C4-2B (cell line): ENCODE data around the gene HOXA13.

Source experiments
- H3K27ac ChIP-seq: fragments of 450-650 bp; 2 replicates; pipeline ENCODE4 v1.5.1; 2017
- CTCF ChIP-seq: fragments of 450-650 bp; conservative IDR thresholded peaks from 2 replicates; pipeline ENCODE4 v1.5.1; 2017; ENCODE audit warnings: mild to moderate bottlenecking
- ZFX ChIP-seq: fragments of 450-650 bp; IDR thresholded peaks from 2 replicates; pipeline ENCODE4 v1.6.1; 2017

HOXA13 gene

DNA sequence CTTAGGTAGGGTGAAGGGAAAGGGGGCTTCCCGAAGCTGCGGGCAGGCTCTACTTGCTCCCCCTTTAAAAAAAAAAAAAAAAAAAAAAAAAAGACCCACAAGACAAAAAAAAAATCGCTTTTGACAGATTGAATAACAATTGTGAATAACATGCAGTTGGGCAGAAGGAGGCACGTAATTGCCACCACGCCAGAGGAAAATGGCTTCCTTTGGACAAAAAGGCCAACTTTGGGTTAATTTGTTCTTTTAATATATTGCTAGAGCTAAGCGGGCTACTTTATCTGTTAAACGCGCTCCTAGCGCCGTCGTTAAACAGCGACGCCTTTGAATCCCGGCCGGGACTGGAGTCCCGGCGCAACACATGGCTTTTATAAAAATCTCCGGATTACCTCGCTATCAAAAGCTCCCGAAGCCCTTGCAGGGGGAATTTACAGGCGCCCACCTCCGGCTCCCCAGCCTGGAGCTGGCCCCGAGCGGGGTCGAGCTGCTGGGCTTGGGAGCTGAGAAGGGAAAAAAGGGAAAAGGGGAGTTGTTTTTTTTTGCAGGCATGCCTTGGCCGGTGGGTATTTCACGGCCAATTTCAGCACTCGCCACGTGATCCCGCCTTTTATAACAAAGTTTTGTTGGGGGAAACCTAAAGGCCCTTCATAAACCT lies 16.1 kb downstream of the HOXA13 start:
- TF ChIP-seq ZFX (no peak), CTCF (no peak)
- peak overlapping the region; percentile 79 for H3K27ac ChIP-seq

GRCh38 chr7:27182861-27183681 lies 16.8 kb downstream of the HOXA13 start:
- peak overlapping the region; percentile 79 for H3K27ac ChIP-seq
- no peak for TF ChIP-seq ZFX
- TF ChIP-seq CTCF, result no peak

DNA sequence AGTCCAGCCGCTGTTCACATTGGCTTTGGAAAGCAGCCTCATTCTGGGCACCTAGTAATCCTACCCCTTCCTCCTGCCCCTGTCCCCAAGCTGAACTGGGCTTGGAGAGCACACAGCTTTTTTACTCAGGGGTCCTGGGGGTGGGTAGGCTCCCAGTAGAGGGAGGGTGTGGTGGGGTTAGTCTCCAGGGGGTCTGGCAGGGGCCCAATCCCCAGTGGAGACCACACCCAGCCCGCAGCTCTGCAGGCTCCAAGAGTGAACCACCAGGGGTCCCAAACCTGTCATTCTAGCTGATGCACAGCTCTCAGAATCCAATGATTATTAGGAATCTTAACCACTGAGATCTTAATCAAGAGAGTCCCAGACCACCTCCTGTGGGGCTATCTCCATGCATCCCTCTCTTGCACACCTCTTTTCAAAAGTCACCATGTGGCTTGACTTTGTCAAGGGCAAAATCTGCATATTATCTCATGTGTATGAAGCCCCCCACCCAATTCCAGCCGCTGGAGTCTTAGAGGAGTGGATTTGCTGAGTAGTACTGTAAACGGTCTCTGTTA lies 17.5 kb downstream of the HOXA13 start:
- H3K27ac ChIP-seq, result no peak overlapping the region
- TF ChIP-seq ZFX, result no peak
- no peak for TF ChIP-seq CTCF

GRCh38 chr7:27181795-27182275 lies 18.1 kb downstream of the HOXA13 start:
- no peak overlapping the region for H3K27ac ChIP-seq
- TF ChIP-seq ZFX (no peak), CTCF (no peak)

GRCh38 chr7:27180431-27181420 lies 19.2 kb downstream of the HOXA13 start:
- no peak overlapping the region for H3K27ac ChIP-seq
- TF ChIP-seq CTCF, result no peak
- TF ChIP-seq ZFX, result no peak

DNA sequence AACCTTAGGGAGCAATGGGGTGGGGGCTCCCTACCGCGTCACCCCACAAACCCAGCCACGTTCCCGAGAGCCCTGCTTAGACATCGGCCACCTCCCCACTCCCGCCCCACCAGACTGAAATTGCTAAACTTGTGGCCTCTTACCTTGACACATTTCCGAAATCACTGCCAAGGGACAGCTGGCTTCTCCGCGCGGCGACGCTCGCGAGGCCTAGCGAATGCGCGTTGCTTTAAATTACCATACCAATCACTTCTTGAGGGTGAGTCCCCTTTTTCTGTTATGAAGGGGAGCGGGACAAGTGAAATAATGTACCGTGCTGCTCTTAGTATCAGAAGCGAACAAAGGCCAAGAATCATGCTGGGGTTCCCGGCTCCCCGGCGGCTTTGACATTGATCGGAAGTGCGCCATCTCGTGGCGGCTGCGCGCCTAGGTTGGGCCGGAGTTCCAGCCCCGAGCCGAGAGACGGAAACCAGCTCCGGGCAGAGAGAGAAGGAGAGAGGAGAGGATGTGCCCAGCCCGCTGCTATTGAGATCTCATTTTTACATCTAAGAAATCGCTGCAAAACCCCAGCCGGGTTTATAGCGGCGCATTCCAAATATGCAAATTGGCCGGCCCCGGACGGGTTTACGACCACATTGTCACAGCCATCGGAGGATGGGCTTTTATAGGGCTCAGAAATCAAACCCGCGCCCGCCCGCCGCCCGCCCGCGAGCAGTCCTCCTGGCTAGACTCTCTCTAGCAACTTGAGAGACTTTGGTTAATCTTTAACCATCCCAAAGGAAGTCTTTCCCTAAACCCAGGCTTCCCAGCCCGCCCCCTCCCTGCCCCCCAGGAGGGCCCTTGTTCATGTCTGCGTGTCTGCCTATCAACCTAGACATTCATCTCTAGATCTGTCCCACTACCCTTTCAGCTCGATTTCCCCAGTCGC lies 20.1 kb downstream of the HOXA13 start:
- peak; percentile 96 for TF ChIP-seq CTCF
- TF ChIP-seq ZFX, result no peak
- H3K27ac ChIP-seq, result no peak overlapping the region
